WERI-Rb-1 (cell line): ENCODE measurements around the gene RNU7-1.

Experiments used
- DNase-seq: peaks from one replicate; pipeline ENCODE4 v3.0.0-alpha.2; 2020
- H3K27ac ChIP-seq: fragments of 250-450 bp; sonication (Bioruptor Pico); 2 replicates; pipeline ENCODE4 v1.5.1; 2020; ENCODE audit warnings: mild to moderate bottlenecking, moderate library complexity
- H3K27me3 ChIP-seq: fragments of 250-450 bp; sonication (Bioruptor Pico); 2 replicates; pipeline ENCODE4 v1.5.1; 2021; ENCODE audit warnings: mild to moderate bottlenecking, low read depth, moderate library complexity; ENCODE audit not compliant: insufficient read depth, severe bottlenecking
- H3K36me3 ChIP-seq: fragments of 250-450 bp; sonication (Bioruptor Pico); 2 replicates; pipeline ENCODE4 v1.5.1; 2020; ENCODE audit warnings: mild to moderate bottlenecking, moderate library complexity
- H3K4me3 ChIP-seq: 2 replicates; pipeline ENCODE4 v1.5.1; 2011; ENCODE audit warnings: low read depth, mild to moderate bottlenecking, control low read depth, low read length
- H3K9me3 ChIP-seq: fragments of 250-450 bp; sonication (Bioruptor Pico); 2 replicates; pipeline ENCODE4 v1.5.1; 2021; ENCODE audit warnings: mild to moderate bottlenecking, moderate library complexity; ENCODE audit not compliant: severe bottlenecking
- TF ChIP-seq, protein P1 (sequence below): IDR thresholded peaks from 2 replicates; pipeline ENCODE4 v1.5.1; 2011; ENCODE audit warnings: low read depth, mild to moderate bottlenecking, control low read depth, inconsistent platforms, low read length

Gene RNU7-1

DNA sequence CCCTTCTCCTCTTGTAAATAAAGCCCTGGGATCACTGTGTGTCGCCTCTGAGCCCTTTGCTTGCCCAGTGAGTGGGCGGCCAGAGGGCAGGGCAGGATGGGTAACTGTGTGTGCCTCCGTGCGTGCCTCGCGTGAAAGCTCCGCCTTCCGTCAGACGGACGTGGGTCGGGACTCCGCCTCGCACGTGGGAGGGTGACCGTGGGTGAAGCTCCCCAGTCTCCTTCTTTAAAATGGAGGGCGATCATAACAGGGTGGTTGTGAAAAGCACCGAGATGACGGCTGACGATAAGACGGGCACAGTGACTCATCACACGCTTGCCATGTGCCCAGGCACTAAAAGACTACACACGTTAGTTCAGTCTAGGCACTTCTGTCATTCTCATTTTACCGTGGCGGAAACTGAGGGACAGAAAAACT is 17.7 kb downstream of the RNU7-1 start:
- H3K9me3 ChIP-seq = no peaks in the 10 kb centered on the region
- H3K27me3 ChIP-seq = no peaks in the 10 kb centered on the region
- no peak for DNase-seq
- H3K36me3 ChIP-seq = peaks cover 25% of the 10 kb centered on the region
- peak overlapping the region; percentile 20 for H3K4me3 ChIP-seq
- peak overlapping the region; percentile 76 for H3K27ac ChIP-seq
- TF ChIP-seq, protein P1, sequence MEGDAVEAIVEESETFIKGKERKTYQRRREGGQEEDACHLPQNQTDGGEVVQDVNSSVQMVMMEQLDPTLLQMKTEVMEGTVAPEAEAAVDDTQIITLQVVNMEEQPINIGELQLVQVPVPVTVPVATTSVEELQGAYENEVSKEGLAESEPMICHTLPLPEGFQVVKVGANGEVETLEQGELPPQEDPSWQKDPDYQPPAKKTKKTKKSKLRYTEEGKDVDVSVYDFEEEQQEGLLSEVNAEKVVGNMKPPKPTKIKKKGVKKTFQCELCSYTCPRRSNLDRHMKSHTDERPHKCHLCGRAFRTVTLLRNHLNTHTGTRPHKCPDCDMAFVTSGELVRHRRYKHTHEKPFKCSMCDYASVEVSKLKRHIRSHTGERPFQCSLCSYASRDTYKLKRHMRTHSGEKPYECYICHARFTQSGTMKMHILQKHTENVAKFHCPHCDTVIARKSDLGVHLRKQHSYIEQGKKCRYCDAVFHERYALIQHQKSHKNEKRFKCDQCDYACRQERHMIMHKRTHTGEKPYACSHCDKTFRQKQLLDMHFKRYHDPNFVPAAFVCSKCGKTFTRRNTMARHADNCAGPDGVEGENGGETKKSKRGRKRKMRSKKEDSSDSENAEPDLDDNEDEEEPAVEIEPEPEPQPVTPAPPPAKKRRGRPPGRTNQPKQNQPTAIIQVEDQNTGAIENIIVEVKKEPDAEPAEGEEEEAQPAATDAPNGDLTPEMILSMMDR = no peak

DNA sequence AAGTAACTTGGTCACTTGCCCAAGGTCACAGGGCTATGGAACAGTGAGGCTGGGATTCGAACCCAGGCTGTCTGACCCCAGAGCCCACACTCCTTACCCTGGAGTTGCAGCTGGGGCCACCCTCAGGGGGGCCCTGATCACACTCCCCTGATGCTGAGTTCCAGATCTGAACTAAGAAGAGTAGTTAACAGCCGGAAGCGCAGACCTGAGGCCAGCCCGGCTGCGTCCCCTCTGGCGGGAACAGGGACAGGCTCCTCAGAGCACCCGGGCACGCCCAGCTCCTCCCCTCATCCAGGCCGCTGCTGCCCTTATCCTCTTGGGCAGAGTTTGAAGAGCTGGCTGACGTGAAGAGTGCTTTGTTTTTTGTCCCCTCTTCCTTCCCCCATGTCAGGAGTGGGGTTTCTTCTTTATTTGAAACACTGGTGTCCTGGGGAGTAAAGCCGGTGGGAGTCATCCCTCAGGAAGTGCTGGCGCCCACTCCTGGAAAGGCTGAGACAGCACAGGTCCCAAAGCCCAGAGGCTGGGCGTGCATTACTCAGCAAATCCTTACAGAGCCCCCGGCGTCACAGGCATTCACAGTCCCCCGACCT is 18.2 kb downstream of the RNU7-1 start:
- no peaks in the 10 kb centered on the region for H3K27me3 ChIP-seq
- peak overlapping the region; percentile 20 for H3K4me3 ChIP-seq
- H3K9me3 ChIP-seq = no peaks in the 10 kb centered on the region
- TF ChIP-seq, protein P1 = peak; percentile 69
- H3K27ac ChIP-seq = peak overlapping the region; percentile 76
- H3K36me3 ChIP-seq = peaks cover 30% of the 10 kb centered on the region
- peak; percentile 84 for DNase-seq

- H3K27me3 ChIP-seq = no peaks in the 10 kb centered on the region
These were observed 18.8 kb downstream of the RNU7-1 start for GRCh38 chr12:6962285-6963015.

GRCh38 chr12:6963016-6963731 is 19.6 kb downstream of the RNU7-1 start:
- H3K27ac ChIP-seq = peak overlapping the region; percentile 76
- no peak for DNase-seq

More at GRCh38 chr12:6962285-6963015, 18.8 kb downstream of the RNU7-1 start:
- H3K9me3 ChIP-seq = no peaks in the 10 kb centered on the region
- H3K4me3 ChIP-seq = peak overlapping the region; percentile 20; the same call in 1 of the 2 replicates
- no peak for DNase-seq
- H3K36me3 ChIP-seq = peaks cover 36% of the 10 kb centered on the region
- peak overlapping the region; percentile 76 for H3K27ac ChIP-seq
- TF ChIP-seq, protein P1 = no peak

DNA sequence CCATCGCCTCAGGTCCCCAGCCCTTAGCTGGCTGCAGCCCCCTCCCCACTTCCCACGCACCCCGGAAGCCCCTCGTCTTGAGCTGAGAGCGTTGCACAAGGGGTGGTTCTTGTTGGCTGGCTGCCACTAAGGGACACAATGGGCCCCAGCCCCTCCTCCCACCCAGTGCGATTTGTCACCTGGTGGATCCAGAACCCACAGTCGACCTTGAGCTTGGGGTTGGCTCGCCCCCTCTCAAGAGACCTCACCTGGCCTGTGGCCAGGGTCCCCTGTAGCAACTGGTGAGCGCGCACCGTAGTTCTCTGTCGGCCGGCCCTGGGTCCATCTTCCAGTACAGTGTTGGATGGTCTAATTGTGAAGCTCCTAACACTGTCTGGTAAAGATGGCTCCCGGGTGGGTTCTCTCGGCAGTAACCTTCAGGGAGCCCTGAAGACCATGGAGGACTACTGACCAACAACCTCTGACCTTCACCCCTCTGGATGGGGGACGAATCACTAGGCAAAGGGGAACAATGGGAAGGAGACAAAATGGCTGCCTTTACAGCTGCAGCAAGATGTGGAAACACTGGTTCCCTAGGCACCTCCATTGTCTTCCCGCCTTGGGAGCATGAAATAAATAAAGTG is 20.3 kb downstream of the RNU7-1 start:
- H3K9me3 ChIP-seq = no peaks in the 10 kb centered on the region
- H3K4me3 ChIP-seq = no peak overlapping the region
- TF ChIP-seq, protein P1 = no peak
- H3K27ac ChIP-seq = peak overlapping the region; percentile 76
- no peak for DNase-seq
- peaks cover 51% of the 10 kb centered on the region for H3K36me3 ChIP-seq
- no peaks in the 10 kb centered on the region for H3K27me3 ChIP-seq

More at GRCh38 chr12:6963016-6963731, 19.6 kb downstream of the RNU7-1 start:
- H3K27me3 ChIP-seq = no peaks in the 10 kb centered on the region
- H3K9me3 ChIP-seq = no peaks in the 10 kb centered on the region
- H3K4me3 ChIP-seq = no peak overlapping the region
- peaks cover 43% of the 10 kb centered on the region for H3K36me3 ChIP-seq
- TF ChIP-seq, protein P1 = no peak
